Fibroblast of lung (primary cell): ENCODE results near the gene LCE4A.

Source experiments
- CTCF ChIP-seq, 2 donors: IDR thresholded peaks in 1 of 2; conservative IDR thresholded peaks in 1 of 2; 1 replicate in 1 of 2; 2 replicates in 1 of 2; pipeline ENCODE4 v1.5.1; 2011 to 2012; ENCODE audit warnings: low read length in 2 of 2, control low read depth in 1 of 2, inconsistent platforms in 1 of 2, low read depth in 1 of 2, mild to moderate bottlenecking in 1 of 2
- EZH2 ChIP-seq: IDR thresholded peaks from 2 replicates; pipeline ENCODE4 v1.5.1; 2012; ENCODE audit warnings: low read length, control low read depth, mild to moderate bottlenecking; ENCODE audit errors: missing control alignments

- no peak for TF ChIP-seq CTCF (conservative IDR thresholded peaks at IDR 0.05 in 1 of 2, IDR thresholded peaks at IDR 0.05 in 1 of 2; ENCODE audit: low read depth in 1 of 2, low read length in 2 of 2)
- TF ChIP-seq EZH2: no peak
These were observed 24.1 kb upstream of the LCE4A start for GRCh38 chr1:152683846-152684245.
